GM21529 (cell line): ENCODE measurements around the gene PPFIA1.

Source experiments
- ATAC-seq: cut with Tn5 transposase; IDR thresholded peaks from one replicate; pipeline ENCODE4 v1.9.1; 2021; ENCODE audit not compliant: unreplicated experiment

PPFIA1 gene

DNA sequence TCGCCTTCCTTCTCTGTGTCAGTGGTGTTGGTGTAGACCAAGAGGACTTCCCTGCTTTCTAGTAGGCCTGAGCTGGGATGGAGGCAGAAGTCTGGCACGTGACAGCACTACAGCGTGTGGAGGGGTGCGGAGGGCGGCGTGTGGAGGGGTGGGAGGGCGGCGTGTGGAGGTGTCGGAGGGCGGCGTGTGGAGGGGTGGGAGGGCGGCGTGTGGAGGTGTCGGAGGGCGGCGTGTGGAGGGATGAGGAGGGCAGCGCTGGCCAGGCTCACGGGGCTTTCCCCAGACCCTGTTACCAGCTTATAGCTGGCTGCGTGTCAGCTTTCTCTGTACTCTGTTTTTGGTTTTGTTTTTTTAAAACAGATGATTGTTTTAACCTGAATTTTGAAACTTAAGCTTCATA is 82.1 kb downstream of the PPFIA1 start:
- ATAC-seq, result no peak

DNA sequence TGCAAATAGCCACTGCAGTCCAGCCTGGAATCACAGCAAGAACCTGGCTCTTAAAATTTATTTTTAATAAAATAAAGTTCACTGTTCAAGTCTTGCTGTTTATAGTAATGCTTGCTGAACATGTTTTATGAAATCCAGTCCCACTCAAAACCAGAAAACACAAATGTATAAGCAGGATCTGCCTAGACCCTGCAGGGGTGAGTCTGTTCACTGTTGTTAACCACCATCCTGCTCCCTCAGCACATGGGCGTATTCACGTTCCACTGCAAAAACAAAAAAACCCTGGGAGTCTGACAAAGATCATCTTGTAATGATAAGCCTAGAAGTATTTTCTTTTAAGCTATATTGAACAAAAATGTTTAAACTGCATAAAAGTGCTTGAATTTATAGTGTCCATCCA is 82.8 kb downstream of the PPFIA1 start:
- ATAC-seq, result no peak

- no peak for ATAC-seq
Measured at GRCh38 chr11:70353900-70354568, 83.5 kb downstream of the PPFIA1 start.

DNA sequence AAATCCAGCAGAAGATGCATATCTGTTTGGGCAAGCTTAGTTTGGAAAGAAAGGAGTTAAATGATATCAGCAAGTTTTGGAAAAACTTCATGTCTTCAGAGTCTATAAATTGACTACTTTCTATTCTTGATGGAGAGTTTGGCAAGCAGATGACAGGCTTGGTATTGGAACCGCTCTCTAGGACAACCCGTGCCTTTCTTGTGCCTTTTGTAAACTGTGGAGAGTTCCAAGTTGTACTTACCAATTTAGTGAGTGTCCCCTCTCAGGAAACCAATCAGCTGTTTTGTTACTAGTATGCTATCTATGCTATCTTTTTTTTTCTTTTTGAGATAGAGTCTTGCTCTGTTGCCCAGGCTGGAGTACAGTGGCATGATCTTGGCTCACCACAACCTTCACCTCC is 84.1 kb downstream of the PPFIA1 start:
- ATAC-seq, result no peak

GRCh38 chr11:70358753-70359152 is 88.3 kb downstream of the PPFIA1 start:
- ATAC-seq, result no peak

DNA sequence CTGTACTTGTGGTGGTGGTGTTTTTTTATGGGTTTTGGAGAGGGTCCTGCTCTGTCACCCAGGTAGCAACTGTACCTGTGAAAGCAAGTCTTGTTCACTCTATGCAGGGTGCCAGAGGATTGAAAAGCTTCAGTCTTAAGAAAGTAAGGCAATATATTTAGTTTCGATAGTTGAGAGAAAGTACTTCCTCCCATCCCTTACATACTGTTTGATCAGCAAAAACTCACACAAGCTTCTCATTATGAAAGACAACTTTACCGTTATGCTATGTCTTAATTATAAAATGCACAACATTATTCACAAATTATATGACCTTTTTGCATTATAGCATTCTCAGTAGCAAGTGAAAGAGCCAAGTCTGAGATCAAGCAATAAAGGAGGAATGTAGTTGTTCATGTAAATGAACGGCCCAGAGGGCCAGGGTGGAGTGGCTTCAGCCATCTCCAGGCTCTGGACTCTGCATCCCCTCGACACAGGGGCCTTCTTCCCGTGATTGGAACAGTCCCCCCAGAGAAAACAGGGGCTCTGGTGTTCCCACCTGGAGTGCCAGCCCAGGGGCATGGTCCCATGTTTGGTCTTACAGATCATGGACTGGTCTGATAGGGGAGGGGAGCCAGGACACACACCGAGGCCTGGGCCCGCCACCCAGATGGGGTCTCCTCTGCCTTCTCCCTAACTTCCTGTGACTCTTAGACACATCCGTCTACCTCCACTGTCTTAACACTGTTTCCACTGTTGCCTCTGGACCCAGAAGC is 89.1 kb downstream of the PPFIA1 start:
- no peak for ATAC-seq

DNA sequence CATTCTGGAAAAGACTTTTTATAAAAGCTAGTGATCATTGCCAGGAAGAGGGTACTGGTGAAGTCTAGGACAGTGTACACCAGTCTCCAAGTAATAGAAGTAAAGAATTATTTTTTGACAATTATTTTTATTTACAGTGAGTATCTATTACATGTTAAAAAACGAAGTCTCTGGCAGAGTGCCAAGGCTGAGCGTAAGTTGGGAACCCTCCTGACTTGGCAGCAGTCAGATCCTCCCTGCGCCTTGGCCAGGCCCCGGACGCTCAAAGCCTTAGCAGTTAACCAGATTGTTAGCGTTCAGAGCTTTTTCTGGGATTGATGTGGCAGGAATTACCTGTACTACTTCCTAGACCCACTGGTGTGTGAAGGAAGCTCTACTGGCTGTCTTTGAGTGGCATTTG is 89.7 kb downstream of the PPFIA1 start:
- ATAC-seq, result no peak

GRCh38 chr11:70364178-70364577 is 93.7 kb downstream of the PPFIA1 start:
- ATAC-seq, result no peak

DNA sequence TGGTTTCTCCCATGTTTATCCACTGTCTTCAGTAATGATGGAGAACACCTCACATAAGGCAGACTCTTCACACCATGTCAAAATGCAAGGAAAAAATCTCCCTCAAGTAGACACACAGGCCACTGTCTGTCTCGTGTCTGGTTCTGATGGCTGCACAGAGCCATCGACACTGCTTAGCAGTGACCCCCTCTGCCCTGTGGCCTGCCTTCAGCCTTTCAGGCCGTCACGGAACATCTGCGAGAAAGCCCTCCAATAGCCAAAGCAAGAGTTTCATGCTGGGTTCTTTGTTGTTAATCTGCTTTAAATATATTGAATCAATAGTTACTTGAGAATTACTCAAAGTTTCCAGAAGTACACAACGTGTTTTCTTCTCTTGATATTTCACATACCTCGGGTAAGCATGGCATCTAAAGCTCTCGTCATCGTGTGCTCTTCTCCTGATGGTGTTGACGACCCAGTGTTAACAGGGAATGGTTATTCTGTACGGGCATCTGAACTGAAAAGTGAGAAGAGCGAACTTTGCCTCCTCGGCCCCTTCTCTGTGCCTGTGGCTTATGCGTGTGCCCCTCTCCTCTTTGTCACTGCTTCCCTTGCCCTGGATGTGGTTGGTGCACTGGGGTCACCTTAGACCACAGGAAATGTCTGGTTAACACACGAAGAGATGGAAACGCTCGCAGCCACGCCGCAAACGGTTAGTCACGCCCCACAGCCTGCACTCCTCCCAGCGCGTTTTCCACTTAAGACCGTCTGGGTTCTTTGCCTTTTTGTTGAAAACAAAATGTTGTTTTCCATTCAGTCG is 94.5 kb downstream of the PPFIA1 start:
- ATAC-seq, result no peak

DNA sequence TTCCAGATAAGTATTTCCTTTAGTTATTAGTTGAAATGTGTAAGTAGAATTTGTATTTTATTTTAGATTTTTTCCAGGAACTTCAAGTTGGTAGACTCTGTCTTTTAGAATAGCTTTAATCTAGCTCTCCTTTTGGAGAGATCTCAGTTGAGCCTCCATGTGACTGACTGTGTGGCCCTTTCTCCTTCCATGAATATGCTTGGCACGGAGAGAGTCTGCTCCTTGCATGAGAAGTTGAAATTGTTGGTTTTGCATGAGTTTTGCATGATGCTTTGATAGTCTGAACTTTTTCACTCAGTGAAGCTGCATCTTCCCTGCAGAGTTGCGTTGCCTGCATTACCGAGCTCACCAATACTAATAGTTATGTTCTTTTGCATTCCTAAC is 95.0 kb downstream of the PPFIA1 start:
- ATAC-seq, result no peak

- no peak for ATAC-seq
Measured at GRCh38 chr11:70367071-70367470, 96.6 kb downstream of the PPFIA1 start.

GRCh38 chr11:70368961-70369360 is 98.5 kb downstream of the PPFIA1 start:
- no peak for ATAC-seq

DNA sequence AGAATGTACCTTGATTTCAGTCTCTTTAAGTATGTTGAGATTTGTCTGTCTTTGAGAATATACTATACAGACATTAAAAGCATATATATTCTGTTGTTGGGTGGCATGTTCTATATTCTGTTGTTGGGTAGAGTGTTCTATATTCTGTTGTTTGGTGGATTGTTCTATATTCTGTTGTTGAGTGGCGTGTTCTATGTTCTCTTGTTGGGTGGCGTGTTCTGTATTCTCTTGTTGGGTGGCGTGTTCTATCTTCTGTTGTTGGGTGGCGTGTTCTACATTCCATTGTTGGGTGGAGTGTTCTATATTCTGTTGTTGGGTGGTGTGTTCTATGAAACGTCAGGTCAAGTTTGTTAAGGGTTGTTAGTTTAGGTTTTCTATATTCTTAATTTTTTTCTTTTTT is 100.8 kb downstream of the PPFIA1 start:
- no peak for ATAC-seq

DNA sequence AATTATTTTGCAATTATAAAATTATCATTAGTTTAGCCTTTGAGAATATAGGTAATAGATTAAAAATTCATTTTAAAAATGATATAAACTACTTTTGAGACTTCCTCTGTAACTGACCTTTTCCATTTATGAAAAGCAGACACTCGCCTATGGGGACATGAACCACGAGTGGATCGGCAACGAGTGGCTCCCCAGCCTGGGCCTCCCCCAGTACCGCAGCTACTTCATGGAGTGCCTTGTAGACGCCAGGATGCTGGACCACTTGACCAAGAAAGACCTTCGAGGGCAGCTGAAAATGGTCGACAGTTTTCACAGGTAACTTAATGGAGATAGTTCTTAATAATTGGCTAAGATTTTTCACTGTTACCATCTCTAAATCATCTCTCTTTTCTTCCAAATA is 101.6 kb downstream of the PPFIA1 start:
- ATAC-seq, result no peak

- no peak for ATAC-seq
Measured at GRCh38 chr11:70376621-70377020, 106.1 kb downstream of the PPFIA1 start.

DNA sequence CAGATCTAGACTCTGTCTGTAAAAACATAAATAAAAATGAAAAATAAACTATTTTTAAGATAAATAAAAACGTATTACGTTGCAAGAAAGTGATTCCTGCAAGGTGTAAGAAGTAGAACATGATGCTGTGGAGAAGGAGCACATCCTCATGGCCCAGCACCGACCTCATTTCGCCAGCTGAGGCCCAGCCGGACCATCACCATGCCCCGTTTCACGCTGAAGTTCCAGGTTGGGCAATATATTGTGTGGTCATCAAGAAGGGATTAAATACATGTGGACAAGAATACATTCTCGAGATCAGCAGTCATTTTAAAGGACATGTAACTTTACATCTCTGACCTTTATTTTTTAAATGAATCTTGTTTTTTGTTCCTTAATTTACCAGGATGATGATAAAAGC is 107.2 kb downstream of the PPFIA1 start:
- ATAC-seq, result no peak

- no peak for ATAC-seq
Measured at GRCh38 chr11:70378506-70379134, 108.1 kb downstream of the PPFIA1 start.

DNA sequence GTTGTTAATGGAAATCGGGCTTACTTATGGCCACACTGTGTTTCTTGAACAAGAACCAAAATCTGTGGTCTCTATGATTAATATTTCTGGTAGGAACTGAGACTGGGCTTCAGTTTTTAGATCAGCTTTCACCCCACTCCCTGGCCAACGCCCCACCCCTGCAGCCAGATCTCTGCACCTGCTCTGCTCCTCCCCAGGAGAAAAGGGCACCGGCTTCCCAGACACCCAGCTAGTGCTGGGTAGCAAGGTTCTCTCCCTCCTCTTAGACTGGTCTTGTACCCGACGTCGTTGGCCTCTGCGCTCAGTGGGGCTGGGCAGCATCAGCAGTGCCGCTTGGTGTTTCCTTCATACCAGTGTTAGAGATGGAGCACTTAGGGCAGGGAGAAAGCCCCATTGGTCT is 110.9 kb downstream of the PPFIA1 start:
- no peak for ATAC-seq

GRCh38 chr11:70381872-70382861 is 111.7 kb downstream of the PPFIA1 start:
- no peak for ATAC-seq
